ENCODE results near the gene IQSEC3. TPM values are rescaled to one million over a fixed set of nuclear protein-coding genes. Genes with fewer than 3 reads are reported as not detected.

The IQSEC3 gene
- total RNA-seq, 2 experiments from 2014 or later = 2.0 to 2.2 TPM

- H3K27me3 Mint-ChIP-seq = peaks cover 9% of the 10 kb centered on the region
- H3K9me3 Mint-ChIP-seq (ENCODE audit: low read depth) = no peaks in the 10 kb centered on the region
- H3K36me3 Mint-ChIP-seq = no peaks in the 10 kb centered on the region
- H3K4me1 Mint-ChIP-seq = peaks cover 19% of the 10 kb centered on the region
- H3K27ac Mint-ChIP-seq = no peak overlapping the region
- CTCF ChIA-PET = no interaction called here
- H3K4me3 Mint-ChIP-seq = no peak overlapping the region
- DNase-seq (no peak), ATAC-seq (no peak)
Observed at GRCh38 chr12:165862-166368, 99.3 kb downstream of the IQSEC3 start.

GRCh38 chr12:166425-167075 is 100.0 kb downstream of the IQSEC3 start:
- peaks cover 19% of the 10 kb centered on the region for H3K4me1 Mint-ChIP-seq
- peaks cover 9% of the 10 kb centered on the region for H3K27me3 Mint-ChIP-seq
- ATAC-seq (no peak), DNase-seq (no peak)
- no peaks in the 10 kb centered on the region for H3K36me3 Mint-ChIP-seq
- CTCF ChIA-PET = no interaction called here
- H3K4me3 Mint-ChIP-seq = no peak overlapping the region
- H3K27ac Mint-ChIP-seq = no peak overlapping the region
- H3K9me3 Mint-ChIP-seq (ENCODE audit: low read depth) = no peaks in the 10 kb centered on the region

- no peak for ATAC-seq
- Mint-ChIP-seq H3K4me1 (peaks cover 19% of the 10 kb centered on the region), H3K9me3 (ENCODE audit: low read depth) (no peaks in the 10 kb centered on the region), H3K27ac (no peak overlapping the region), H3K27me3 (peaks cover 14% of the 10 kb centered on the region), H3K36me3 (no peaks in the 10 kb centered on the region), H3K4me3 (no peak overlapping the region)
- CTCF ChIA-PET = no interaction called here
- DNase-seq = no peak
Observed at GRCh38 chr12:167959-168600, 101.5 kb downstream of the IQSEC3 start.

GRCh38 chr12:168763-169525 is 102.4 kb downstream of the IQSEC3 start:
- H3K36me3 Mint-ChIP-seq = no peaks in the 10 kb centered on the region
- H3K27ac Mint-ChIP-seq = no peak overlapping the region
- ATAC-seq (no peak), DNase-seq (no peak)
- no peak overlapping the region for H3K4me3 Mint-ChIP-seq
- CTCF ChIA-PET = interaction anchor here (1.7 kb wide), 1 partner anchor 16 kb away, joined by 6 read pairs; no protein-coding TSS in a partner anchor
- peaks cover 19% of the 10 kb centered on the region for H3K4me1 Mint-ChIP-seq
- no peaks in the 10 kb centered on the region for H3K9me3 Mint-ChIP-seq (ENCODE audit: low read depth)
- H3K27me3 Mint-ChIP-seq = peaks cover 18% of the 10 kb centered on the region

- DNase-seq = no peak
- Mint-ChIP-seq H3K27me3 (peaks cover 18% of the 10 kb centered on the region), H3K9me3 (ENCODE audit: low read depth) (no peaks in the 10 kb centered on the region), H3K4me3 (no peak overlapping the region), H3K27ac (no peak overlapping the region), H3K4me1 (peaks cover 19% of the 10 kb centered on the region), H3K36me3 (no peaks in the 10 kb centered on the region)
- CTCF ChIA-PET = interaction anchor here (1.7 kb wide), 1 partner anchor 16 kb away, joined by 6 read pairs; no protein-coding TSS in a partner anchor
- no peak for ATAC-seq
Observed at GRCh38 chr12:169528-170370, 103.2 kb downstream of the IQSEC3 start.

- H3K27me3 Mint-ChIP-seq = peaks cover 18% of the 10 kb centered on the region
- no peak overlapping the region for H3K4me3 Mint-ChIP-seq
- CTCF ChIA-PET = interaction anchor here (1.7 kb wide), 1 partner anchor 17 kb away, joined by 6 read pairs; no protein-coding TSS in a partner anchor
- H3K9me3 Mint-ChIP-seq (ENCODE audit: low read depth) = no peaks in the 10 kb centered on the region
- no peaks in the 10 kb centered on the region for H3K36me3 Mint-ChIP-seq
- DNase-seq (no peak), ATAC-seq (no peak)
- H3K4me1 Mint-ChIP-seq = peaks cover 19% of the 10 kb centered on the region
- H3K27ac Mint-ChIP-seq = no peak overlapping the region
Observed at GRCh38 chr12:170371-171225, 104.0 kb downstream of the IQSEC3 start.

- CTCF ChIA-PET = no interaction called here
- H3K36me3 Mint-ChIP-seq = no peaks in the 10 kb centered on the region
- H3K27me3 Mint-ChIP-seq = peaks cover 18% of the 10 kb centered on the region
- no peak for ATAC-seq
- DNase-seq = no peak
- H3K27ac Mint-ChIP-seq = no peak overlapping the region
- H3K4me1 Mint-ChIP-seq = peaks cover 17% of the 10 kb centered on the region
- H3K4me3 Mint-ChIP-seq = no peak overlapping the region
- no peaks in the 10 kb centered on the region for H3K9me3 Mint-ChIP-seq (ENCODE audit: low read depth)
Observed at GRCh38 chr12:171276-171675, 104.7 kb downstream of the IQSEC3 start.

GRCh38 chr12:171743-172676 is 105.4 kb downstream of the IQSEC3 start:
- H3K4me1 Mint-ChIP-seq = peaks cover 16% of the 10 kb centered on the region
- DNase-seq (no peak), ATAC-seq (no peak)
- CTCF ChIA-PET = no interaction called here
- peaks cover 18% of the 10 kb centered on the region for H3K27me3 Mint-ChIP-seq
- no peaks in the 10 kb centered on the region for H3K36me3 Mint-ChIP-seq
- no peak overlapping the region for H3K27ac Mint-ChIP-seq
- no peak overlapping the region for H3K4me3 Mint-ChIP-seq
- H3K9me3 Mint-ChIP-seq (ENCODE audit: low read depth) = no peaks in the 10 kb centered on the region

- peaks cover 18% of the 10 kb centered on the region for H3K27me3 Mint-ChIP-seq
- peaks cover 16% of the 10 kb centered on the region for H3K4me1 Mint-ChIP-seq
- H3K9me3 Mint-ChIP-seq (ENCODE audit: low read depth) = no peaks in the 10 kb centered on the region
- no peaks in the 10 kb centered on the region for H3K36me3 Mint-ChIP-seq
- ATAC-seq (no peak), DNase-seq (no peak)
- CTCF ChIA-PET = no interaction called here
- H3K4me3 Mint-ChIP-seq = no peak overlapping the region
- H3K27ac Mint-ChIP-seq = no peak overlapping the region
Observed at GRCh38 chr12:172732-173161, 106.2 kb downstream of the IQSEC3 start.

GRCh38 chr12:174124-174523 is 107.6 kb downstream of the IQSEC3 start:
- H3K9me3 Mint-ChIP-seq (ENCODE audit: low read depth) = no peaks in the 10 kb centered on the region
- DNase-seq = no peak
- H3K27me3 Mint-ChIP-seq = peaks cover 18% of the 10 kb centered on the region
- no peak overlapping the region for H3K27ac Mint-ChIP-seq
- H3K4me3 Mint-ChIP-seq = no peak overlapping the region
- no peak for ATAC-seq
- H3K36me3 Mint-ChIP-seq = no peaks in the 10 kb centered on the region
- CTCF ChIA-PET = no interaction called here
- H3K4me1 Mint-ChIP-seq = peaks cover 9% of the 10 kb centered on the region

GRCh38 chr12:174596-174995 is 108.0 kb downstream of the IQSEC3 start:
- Mint-ChIP-seq H3K4me1 (peaks cover 4% of the 10 kb centered on the region), H3K36me3 (no peaks in the 10 kb centered on the region), H3K27me3 (peaks cover 14% of the 10 kb centered on the region), H3K4me3 (no peak overlapping the region), H3K9me3 (ENCODE audit: low read depth) (no peaks in the 10 kb centered on the region), H3K27ac (no peak overlapping the region)
- CTCF ChIA-PET = no interaction called here
- DNase-seq (no peak), ATAC-seq (no peak)

Data from activated CD8-positive, alpha-beta memory T cell treated with anti-CD3 and anti-CD28 coated beads, Interleukin-2, amount 10 ng/mL, durations not matched to agents 7 days and 5 days (primary cell).